Neutrophil (primary cell): Measurements from ENCODE around the gene FAM222B.
"Not testable (repeated sequence)": the region's sequence is repeated elsewhere in the genome, so short reads cannot be mapped to it uniquely, and the experiment has no call there.

Source experiments
- H3K27ac ChIP-seq: fragments of 200-600 bp; sonication (generic); 2 replicates; pipeline ENCODE4 v1.5.1; 2016; ENCODE audit warnings: mild to moderate bottlenecking, moderate library complexity
- H3K27me3 ChIP-seq: fragments of 200-600 bp; sonication (generic); 2 replicates; pipeline ENCODE4 v1.6.0; 2016; ENCODE audit warnings: mild to moderate bottlenecking
- H3K36me3 ChIP-seq: fragments of 200-600 bp; sonication (generic); 2 replicates; pipeline ENCODE4 v1.5.1; 2017
- H3K4me1 ChIP-seq, 2 experiments: fragments of 200-600 bp in 1 of 2; sonication (generic) in 1 of 2; 1 replicate in 1 of 2; 2 replicates in 1 of 2; pipeline versions ENCODE4 v1.5.1 to v1.6.1; 2013 to 2016; ENCODE audit warnings: low read depth in 1 of 2, low read length in 1 of 2, mild to moderate bottlenecking in 1 of 2, moderate library complexity in 1 of 2; ENCODE audit not compliant: control insufficient read depth in 1 of 2, insufficient read depth in 1 of 2
- H3K4me3 ChIP-seq, 2 experiments: fragments of 200-600 bp in 1 of 2; sonication (generic) in 1 of 2; 1 replicate in 1 of 2; 2 replicates in 1 of 2; pipeline ENCODE4 v1.5.1; 2013 to 2016; ENCODE audit warnings: low read depth in 1 of 2, low read length in 1 of 2, mild to moderate bottlenecking in 1 of 2, moderate library complexity in 1 of 2
- H3K9me3 ChIP-seq: fragments of 200-600 bp; sonication (generic); 2 replicates; pipeline ENCODE4 v1.5.1; 2016
- CTCF ChIP-seq: fragments of 200-600 bp; sonication (generic); IDR thresholded peaks from 2 replicates; pipeline ENCODE4 v1.5.1; 2016; ENCODE audit warnings: antibody characterized with exemption

The FAM222B gene

GRCh38 chr17:28843816-28844148 lies 1.2 kb upstream of the FAM222B start:
- no peak for TF ChIP-seq CTCF
- Histone ChIP-seq H3K4me3 (no peak overlapping the region), H3K36me3 (no peaks in the 10 kb centered on the region), H3K27me3 (no peaks in the 10 kb centered on the region), H3K9me3 (no peaks in the 10 kb centered on the region), H3K27ac (no peak overlapping the region), H3K4me1 (peaks cover 10 to 12% of the 10 kb centered on the region in 2 experiments)

GRCh38 chr17:28841901-28842281 lies 699 bp downstream of the FAM222B start:
- Histone ChIP-seq H3K36me3 (no peaks in the 10 kb centered on the region), H3K4me3 (peak overlapping the region; percentile 81 to 86), H3K27ac (peak overlapping the region; percentile 80), H3K4me1 (peaks cover 10 to 12% of the 10 kb centered on the region in 2 experiments), H3K27me3 (no peaks in the 10 kb centered on the region), H3K9me3 (no peaks in the 10 kb centered on the region)
- TF ChIP-seq CTCF, result no peak

- H3K27me3 ChIP-seq, result no peaks in the 10 kb centered on the region
- H3K27ac ChIP-seq, result no peak overlapping the region
- TF ChIP-seq CTCF, result no peak
- H3K36me3 ChIP-seq, result no peaks in the 10 kb centered on the region
- H3K4me1 ChIP-seq, result peaks cover 10 to 12% of the 10 kb centered on the region in 2 experiments
- no peak overlapping the region for H3K4me3 ChIP-seq
- H3K9me3 ChIP-seq, result no peaks in the 10 kb centered on the region
Measured at GRCh38 chr17:28839221-28839620, 3.4 kb downstream of the FAM222B start.

GRCh38 chr17:28836541-28836940 lies 6.0 kb downstream of the FAM222B start:
- H3K9me3 ChIP-seq, H3K27ac ChIP-seq, H3K4me1 ChIP-seq, H3K4me3 ChIP-seq, H3K36me3 ChIP-seq, H3K27me3 ChIP-seq: not testable (repeated sequence)

GRCh38 chr17:28834420-28834819 lies 8.2 kb downstream of the FAM222B start:
- Histone ChIP-seq H3K9me3 (no peaks in the 10 kb centered on the region), H3K27me3 (no peaks in the 10 kb centered on the region), H3K4me3 (no peak overlapping the region), H3K27ac (no peak overlapping the region), H3K4me1 (no peaks in the 10 kb centered on the region), H3K36me3 (no peaks in the 10 kb centered on the region)
- no peak for TF ChIP-seq CTCF

- H3K36me3 ChIP-seq, result no peaks in the 10 kb centered on the region
- H3K4me3 ChIP-seq, result no peak overlapping the region
- H3K27me3 ChIP-seq, result no peaks in the 10 kb centered on the region
- no peak overlapping the region for H3K27ac ChIP-seq
- no peaks in the 10 kb centered on the region for H3K9me3 ChIP-seq
- H3K4me1 ChIP-seq, result peaks cover under 1 to 2% of the 10 kb centered on the region in 2 experiments
- TF ChIP-seq CTCF, result no peak
Measured at GRCh38 chr17:28828294-28829040, 14.1 kb downstream of the FAM222B start.
